K562 (cell line): ENCODE data around the gene ESPL1. TPM values are rescaled to one million over a fixed set of nuclear protein-coding genes. Genes with fewer than 3 reads are reported as not detected.
A peak's percentile ranks its signal among the peaks of the same experiment; 100 is the strongest.

ENCODE experiments used
- BDP1 ChIP-seq: IDR thresholded peaks from 3 replicates; pipeline ENCODE4 v1.6.1; 2011; ENCODE audit not compliant: insufficient read length, insufficient read depth
- CEBPB ChIP-seq: fragments of 450-650 bp; IDR thresholded peaks from 2 replicates; pipeline ENCODE4 v1.6.1; 2016; ENCODE audit warnings: missing genetic modification characterization, missing compliant biosample characterization
- ESRRB ChIP-seq: fragments of 250-450 bp; sonication (Bioruptor Pico); IDR thresholded peaks from 2 replicates; pipeline ENCODE4 v1.5.0; 2020; ENCODE audit warnings: mild to moderate bottlenecking, moderate library complexity, borderline replicate concordance
- FOXK2 ChIP-seq, 2 experiments: fragments of 450-650 bp; IDR thresholded peaks in 1 of 2; conservative IDR thresholded peaks in 1 of 2; 2 replicates each; pipeline ENCODE4 v1.6.1; 2016; ENCODE audit warnings: low read depth in 2 of 2, mild to moderate bottlenecking in 1 of 2
- HDAC1 ChIP-seq, 2 experiments: fragments of 450-650 bp; IDR thresholded peaks; 2 replicates each; pipeline ENCODE4 v1.6.1; 2016 to 2017; ENCODE audit warnings: inconsistent platforms in 1 of 2, mild to moderate bottlenecking in 1 of 2, moderate library complexity in 1 of 2
- JUND ChIP-seq, 2 experiments: IDR thresholded peaks; 2 replicates in 1 of 2; 3 replicates in 1 of 2; pipeline ENCODE4 v1.6.1; 2011; ENCODE audit warnings: borderline replicate concordance in 2 of 2, low read depth in 2 of 2, low read length in 2 of 2, improper control_type of control experiment in 1 of 2, missing biosample characterization in 1 of 2, missing genetic modification characterization in 1 of 2, missing genetic modification reagents in 1 of 2
- MTA2 ChIP-seq: fragments of 450-650 bp; IDR thresholded peaks from 2 replicates; pipeline ENCODE4 v1.6.1; 2016; ENCODE audit warnings: low read depth
- MYBL2 ChIP-seq, 2 experiments: fragments of 450-650 bp in 1 of 2; sonication (generic) in 1 of 2; formaldehyde crosslinking in 1 of 2; IDR thresholded peaks; 2 replicates each; pipeline versions ENCODE4 v1.6.1 to v1.8.1; 2017 to 2022; ENCODE audit warnings: borderline replicate concordance in 1 of 2, inconsistent platforms in 1 of 2, low read depth in 1 of 2, mild to moderate bottlenecking in 1 of 2, missing genetic modification reagents in 1 of 2, moderate library complexity in 1 of 2
- PHTF2 ChIP-seq: fragments of 250-450 bp; sonication (Bioruptor Pico); IDR thresholded peaks from 2 replicates; pipeline ENCODE4 v1.5.0; 2021; ENCODE audit warnings: mild to moderate bottlenecking
- SMAD3 ChIP-seq: fragments of 450-650 bp; formaldehyde crosslinking; conservative IDR thresholded peaks from 2 replicates; pipeline ENCODE4 v1.4.0; 2020; ENCODE audit warnings: mild to moderate bottlenecking
- TOE1 ChIP-seq, 2 experiments: fragments of 450-650 bp in 1 of 2; sonication (generic) in 1 of 2; formaldehyde crosslinking in 1 of 2; IDR thresholded peaks; 2 replicates each; pipeline versions ENCODE4 v1.7.1 to v1.8.0; 2016 to 2022; ENCODE audit warnings: borderline replicate concordance in 2 of 2, mild to moderate bottlenecking in 2 of 2, antibody characterized with exemption in 1 of 2, inconsistent platforms in 1 of 2, low read depth in 1 of 2, missing genetic modification reagents in 1 of 2, moderate library complexity in 1 of 2
- ZNF695 ChIP-seq: fragments of 450-650 bp; formaldehyde crosslinking; IDR thresholded peaks from 2 replicates; pipeline ENCODE4 v1.4.0; 2020; ENCODE audit warnings: mild to moderate bottlenecking, moderate library complexity
- polyA plus RNA-seq, 8 experiments: library from polyadenylated mRNA; depleted of rRNA in 4 of 8; stranded (reverse) in 5 of 8; unstranded in 3 of 8; fragments of >200 nt; fragmentation: Nextera tagmentation in 2 of 8; fragmentation: Illumina TruSeq in 1 of 8; extraction: Ambion mirVana in 2 of 8; extraction: Trizol in 1 of 8; gene quantifications; 2 replicates each; pipeline versions ENCODE4 v1.2.1 to v1.2.3, GENCODE V29; 2011 to 2014; ENCODE audit warnings: inconsistent platforms in 1 of 8, missing spikeins in 1 of 8
- total RNA-seq, 7 experiments: library from RNA; depleted of rRNA in 6 of 7; stranded (reverse); fragments of >200 nt in 6 of 7; fragmentation: Illumina TruSeq in 2 of 7; extraction: Trizol in 2 of 7; gene quantifications; 2 replicates each; pipeline versions ENCODE4 v1.2.1 to v1.2.3, GENCODE V29; 2011 to 2021; ENCODE audit warnings: low replicate concordance in 1 of 7
- TF ChIP-seq, protein P1 (sequence below): fragments of 250-450 bp; sonication (Bioruptor Pico); IDR thresholded peaks from 2 replicates; pipeline ENCODE4 v1.4.0; 2020; ENCODE audit warnings: mild to moderate bottlenecking, moderate library complexity, borderline replicate concordance
- TF ChIP-seq, protein P2 (sequence below): sonication (generic); formaldehyde crosslinking; IDR thresholded peaks from 2 replicates; pipeline ENCODE4 v1.8.1; 2023; ENCODE audit warnings: mild to moderate bottlenecking, missing genetic modification reagents, moderate library complexity
- TF ChIP-seq, protein P3 (sequence below): sonication (generic); formaldehyde crosslinking; IDR thresholded peaks from 2 replicates; pipeline ENCODE4 v1.8.1; 2022; ENCODE audit warnings: missing genetic modification reagents
- TF ChIP-seq, protein P4 (sequence below): fragments of 450-650 bp; IDR thresholded peaks from 2 replicates; pipeline ENCODE4 v1.7.1; 2018; ENCODE audit warnings: mild to moderate bottlenecking, low read depth; ENCODE audit not compliant: partially characterized antibody

ESPL1 gene
- total and polyA plus RNA-seq, 9 of the 15 experiments (the other 6 are each of a cell fraction or from before 2014, with no cell fraction given) = 1.2 to 55.0 (median 18.7) TPM

DNA sequence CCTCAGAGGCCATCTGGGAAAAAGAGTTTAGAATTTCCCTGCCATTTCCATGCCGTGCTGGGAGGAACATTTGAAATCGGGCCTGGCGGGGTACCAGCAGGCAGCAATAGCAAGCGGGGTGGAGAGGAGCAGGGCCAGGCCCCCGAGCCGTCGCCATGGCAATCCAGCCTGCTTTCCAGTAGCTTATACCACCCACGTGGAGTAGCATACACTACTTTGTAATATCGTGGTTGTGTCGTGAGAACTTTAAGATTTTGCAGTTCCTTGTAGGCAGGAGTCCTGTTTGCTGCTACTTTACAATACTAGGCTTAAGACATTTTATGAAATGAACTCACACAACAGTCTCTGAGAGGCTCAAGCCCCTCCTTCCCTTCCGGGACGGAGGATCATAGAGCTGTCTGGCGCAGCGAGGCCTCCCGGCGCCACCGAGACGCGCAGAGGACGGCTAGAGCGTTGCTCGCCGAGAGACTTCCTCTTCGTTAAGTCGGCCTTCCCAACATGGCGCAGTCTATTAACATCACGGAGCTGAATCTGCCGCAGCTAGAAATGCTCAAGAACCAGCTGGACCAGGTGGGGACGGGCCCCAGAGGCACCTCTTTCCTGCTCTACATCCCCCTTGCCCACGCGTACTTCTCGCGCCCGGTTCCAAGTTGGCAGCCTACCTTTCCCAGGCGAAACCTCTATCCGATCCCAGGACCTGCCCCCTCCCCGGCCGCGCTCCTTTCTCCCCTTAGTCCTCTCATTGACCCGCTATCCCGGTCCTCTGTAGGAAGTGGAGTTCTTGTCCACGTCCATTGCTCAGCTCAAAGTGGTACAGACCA, 27.2 kb downstream of the ESPL1 start, which contains the start of gene PFDN5 (continued):
- TF ChIP-seq MYBL2 (IDR thresholded peaks at IDR 0.05; ENCODE audit: low read depth) = no peak
- TF ChIP-seq MYBL2 (CRISPR knock-in tag; IDR thresholded peaks at IDR 0.05; ENCODE audit: borderline replicate concordance) = no peak
- TF ChIP-seq, protein P1, sequence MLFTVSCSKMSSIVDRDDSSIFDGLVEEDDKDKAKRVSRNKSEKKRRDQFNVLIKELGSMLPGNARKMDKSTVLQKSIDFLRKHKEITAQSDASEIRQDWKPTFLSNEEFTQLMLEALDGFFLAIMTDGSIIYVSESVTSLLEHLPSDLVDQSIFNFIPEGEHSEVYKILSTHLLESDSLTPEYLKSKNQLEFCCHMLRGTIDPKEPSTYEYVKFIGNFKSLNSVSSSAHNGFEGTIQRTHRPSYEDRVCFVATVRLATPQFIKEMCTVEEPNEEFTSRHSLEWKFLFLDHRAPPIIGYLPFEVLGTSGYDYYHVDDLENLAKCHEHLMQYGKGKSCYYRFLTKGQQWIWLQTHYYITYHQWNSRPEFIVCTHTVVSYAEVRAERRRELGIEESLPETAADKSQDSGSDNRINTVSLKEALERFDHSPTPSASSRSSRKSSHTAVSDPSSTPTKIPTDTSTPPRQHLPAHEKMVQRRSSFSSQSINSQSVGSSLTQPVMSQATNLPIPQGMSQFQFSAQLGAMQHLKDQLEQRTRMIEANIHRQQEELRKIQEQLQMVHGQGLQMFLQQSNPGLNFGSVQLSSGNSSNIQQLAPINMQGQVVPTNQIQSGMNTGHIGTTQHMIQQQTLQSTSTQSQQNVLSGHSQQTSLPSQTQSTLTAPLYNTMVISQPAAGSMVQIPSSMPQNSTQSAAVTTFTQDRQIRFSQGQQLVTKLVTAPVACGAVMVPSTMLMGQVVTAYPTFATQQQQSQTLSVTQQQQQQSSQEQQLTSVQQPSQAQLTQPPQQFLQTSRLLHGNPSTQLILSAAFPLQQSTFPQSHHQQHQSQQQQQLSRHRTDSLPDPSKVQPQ (CRISPR knock-in tag) = no peak
- TF ChIP-seq MTA2 = no peak
- TF ChIP-seq, protein P2, sequence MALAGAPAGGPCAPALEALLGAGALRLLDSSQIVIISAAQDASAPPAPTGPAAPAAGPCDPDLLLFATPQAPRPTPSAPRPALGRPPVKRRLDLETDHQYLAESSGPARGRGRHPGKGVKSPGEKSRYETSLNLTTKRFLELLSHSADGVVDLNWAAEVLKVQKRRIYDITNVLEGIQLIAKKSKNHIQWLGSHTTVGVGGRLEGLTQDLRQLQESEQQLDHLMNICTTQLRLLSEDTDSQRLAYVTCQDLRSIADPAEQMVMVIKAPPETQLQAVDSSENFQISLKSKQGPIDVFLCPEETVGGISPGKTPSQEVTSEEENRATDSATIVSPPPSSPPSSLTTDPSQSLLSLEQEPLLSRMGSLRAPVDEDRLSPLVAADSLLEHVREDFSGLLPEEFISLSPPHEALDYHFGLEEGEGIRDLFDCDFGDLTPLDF (CRISPR knock-in tag) = peak; percentile 65; the same call in 1 of the 2 replicates
- TF ChIP-seq, protein P3, sequence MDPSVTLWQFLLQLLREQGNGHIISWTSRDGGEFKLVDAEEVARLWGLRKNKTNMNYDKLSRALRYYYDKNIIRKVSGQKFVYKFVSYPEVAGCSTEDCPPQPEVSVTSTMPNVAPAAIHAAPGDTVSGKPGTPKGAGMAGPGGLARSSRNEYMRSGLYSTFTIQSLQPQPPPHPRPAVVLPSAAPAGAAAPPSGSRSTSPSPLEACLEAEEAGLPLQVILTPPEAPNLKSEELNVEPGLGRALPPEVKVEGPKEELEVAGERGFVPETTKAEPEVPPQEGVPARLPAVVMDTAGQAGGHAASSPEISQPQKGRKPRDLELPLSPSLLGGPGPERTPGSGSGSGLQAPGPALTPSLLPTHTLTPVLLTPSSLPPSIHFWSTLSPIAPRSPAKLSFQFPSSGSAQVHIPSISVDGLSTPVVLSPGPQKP = no peak
- TF ChIP-seq ZNF695 (CRISPR knock-in tag) = no peak
- TF ChIP-seq HDAC1 (IDR thresholded peaks at IDR 0.05) = peak in 1 of 2 experiments; percentile 96; a peak in 2 of 4 replicates
- TF ChIP-seq, protein P4, sequence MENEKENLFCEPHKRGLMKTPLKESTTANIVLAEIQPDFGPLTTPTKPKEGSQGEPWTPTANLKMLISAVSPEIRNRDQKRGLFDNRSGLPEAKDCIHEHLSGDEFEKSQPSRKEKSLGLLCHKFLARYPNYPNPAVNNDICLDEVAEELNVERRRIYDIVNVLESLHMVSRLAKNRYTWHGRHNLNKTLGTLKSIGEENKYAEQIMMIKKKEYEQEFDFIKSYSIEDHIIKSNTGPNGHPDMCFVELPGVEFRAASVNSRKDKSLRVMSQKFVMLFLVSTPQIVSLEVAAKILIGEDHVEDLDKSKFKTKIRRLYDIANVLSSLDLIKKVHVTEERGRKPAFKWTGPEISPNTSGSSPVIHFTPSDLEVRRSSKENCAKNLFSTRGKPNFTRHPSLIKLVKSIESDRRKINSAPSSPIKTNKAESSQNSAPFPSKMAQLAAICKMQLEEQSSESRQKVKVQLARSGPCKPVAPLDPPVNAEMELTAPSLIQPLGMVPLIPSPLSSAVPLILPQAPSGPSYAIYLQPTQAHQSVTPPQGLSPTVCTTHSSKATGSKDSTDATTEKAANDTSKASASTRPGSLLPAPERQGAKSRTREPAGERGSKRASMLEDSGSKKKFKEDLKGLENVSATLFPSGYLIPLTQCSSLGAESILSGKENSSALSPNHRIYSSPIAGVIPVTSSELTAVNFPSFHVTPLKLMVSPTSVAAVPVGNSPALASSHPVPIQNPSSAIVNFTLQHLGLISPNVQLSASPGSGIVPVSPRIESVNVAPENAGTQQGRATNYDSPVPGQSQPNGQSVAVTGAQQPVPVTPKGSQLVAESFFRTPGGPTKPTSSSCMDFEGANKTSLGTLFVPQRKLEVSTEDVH = peak; percentile 54
- TF ChIP-seq PHTF2 (CRISPR knock-in tag) = no peak
- no peak for TF ChIP-seq SMAD3 (CRISPR knock-in tag)
- peak; percentile 52 to 56; a peak in 2 of 4 replicates for TF ChIP-seq FOXK2 (conservative IDR thresholded peaks at IDR 0.05 in 1 of 2, IDR thresholded peaks at IDR 0.05 in 1 of 2; ENCODE audit: low read depth in 2 of 2)
- no peak for TF ChIP-seq JUND (IDR thresholded peaks at IDR 0.05; ENCODE audit: borderline replicate concordance, low read depth, low read length)
- TF ChIP-seq JUND (tag; IDR thresholded peaks at IDR 0.05; ENCODE audit: borderline replicate concordance, low read depth, low read length) = no peak; the same call in 2 of the 3 replicates
- no peak for TF ChIP-seq CEBPB (tag)
- no peak for TF ChIP-seq ESRRB (CRISPR knock-in tag)
- TF ChIP-seq BDP1 = no peak
- TF ChIP-seq TOE1 (IDR thresholded peaks at IDR 0.05; ENCODE audit: borderline replicate concordance) = no peak
- TF ChIP-seq TOE1 (CRISPR knock-in tag; IDR thresholded peaks at IDR 0.05; ENCODE audit: borderline replicate concordance, low read depth) = no peak
